Sigmoid colon (tissue), 7 donors: Measurements from ENCODE around the gene FAM24A. TPM values are rescaled to one million over a fixed set of nuclear protein-coding genes. Genes with fewer than 3 reads are reported as not detected.

Experiments used
- polyA plus RNA-seq, 3 donors: library from polyadenylated mRNA; stranded (reverse); fragments of 200-250 nt; gene quantifications; one replicate each; pipeline ENCODE4 v1.2.3, GENCODE V29; 2013
- total RNA-seq, 4 donors: library from RNA; depleted of rRNA; stranded (reverse); fragments of >200 nt; gene quantifications; one replicate each; pipeline ENCODE4 v1.1.0, GENCODE V29; 2016
- donor health status: healthy with polysubstance abuse.
- donor health status: Bipolar disorder and iron deficiency.
- donor health status: healthy.

Gene FAM24A
- total and polyA plus RNA-seq, 7 donors: not detected

Other genes with a start within 250 kb of the FAM24A start
- not detected for gene C10orf120, start 210.8 kb upstream of the FAM24A start, total RNA-seq
- not detected for gene C10orf120, start 210.8 kb upstream of the FAM24A start, polyA plus RNA-seq
- under 1 TPM in 2 of 4 donors, not detected in 2; 0.36 to 0.66 TPM for gene CUZD1, start 64.8 kb upstream of the FAM24A start, total RNA-seq
- gene CUZD1, start 64.8 kb upstream of the FAM24A start, polyA plus RNA-seq: 1 to 10 TPM in 1 of 3 donors, under 1 TPM in 1, not detected in 1; 0.54 to 4.2 TPM
- gene FAM24B, start 31.0 kb upstream of the FAM24A start, total RNA-seq: 1 to 10 TPM in 1 of 4 donors, under 1 TPM in 1, not detected in 2; 0.99 to 4.2 TPM
- gene FAM24B, start 31.0 kb upstream of the FAM24A start, polyA plus RNA-seq: 1 to 10 TPM in 2 of 3 donors, not detected in 1; 4.4 to 4.6 TPM
- gene C10orf88, start 43.6 kb downstream of the FAM24A start, total RNA-seq: 10 to 100 TPM in 1 of 4 donors, 1 to 10 TPM in 3; 3.0 to 10.2 (median 4.8) TPM
- 1 to 10 TPM; 3.0 to 3.6 (median 3.0) TPM for gene C10orf88, start 43.6 kb downstream of the FAM24A start, polyA plus RNA-seq
- gene PSTK, start 69.8 kb downstream of the FAM24A start, total RNA-seq: 1 to 10 TPM; 1.6 to 3.6 (median 3.4) TPM
- 1 to 10 TPM; 2.0 to 3.0 (median 2.3) TPM for gene PSTK, start 69.8 kb downstream of the FAM24A start, polyA plus RNA-seq
- gene IKZF5, start 98.2 kb downstream of the FAM24A start, total RNA-seq: 10 to 100 TPM in 3 of 4 donors, 1 to 10 TPM in 1; 9.4 to 16.4 (median 13.4) TPM
- 1 to 10 TPM; 4.4 to 8.0 (median 6.0) TPM for gene IKZF5, start 98.2 kb downstream of the FAM24A start, polyA plus RNA-seq
- gene ACADSB, start 98.4 kb downstream of the FAM24A start, total RNA-seq: 10 to 100 TPM; 15.0 to 18.7 (median 16.8) TPM
- 10 to 100 TPM in 2 of 3 donors, 1 to 10 TPM in 1; 7.6 to 14.8 (median 12.6) TPM for gene ACADSB, start 98.4 kb downstream of the FAM24A start, polyA plus RNA-seq
- gene HMX3, start 225.4 kb downstream of the FAM24A start, total RNA-seq: under 1 TPM in 2 of 4 donors, not detected in 2; 0.68 to 0.83 TPM
- gene HMX3, start 225.4 kb downstream of the FAM24A start, polyA plus RNA-seq: under 1 TPM in 1 of 3 donors, not detected in 2; 0.52 TPM
- under 1 TPM in 3 of 4 donors, not detected in 1; 0.27 to 0.55 (median 0.36) TPM for gene HMX2, start 237.5 kb downstream of the FAM24A start, total RNA-seq
- gene HMX2, start 237.5 kb downstream of the FAM24A start, polyA plus RNA-seq: under 1 TPM in 1 of 3 donors, not detected in 2; 0.36 TPM
- gene BUB3, start 243.8 kb downstream of the FAM24A start, total RNA-seq: 100 to 1,000 TPM in 2 of 4 donors, 10 to 100 TPM in 2; 75.6 to 116 (median 101) TPM
- gene BUB3, start 243.8 kb downstream of the FAM24A start, polyA plus RNA-seq: 10 to 100 TPM; 39.6 to 82.1 (median 68.7) TPM